Keratinocyte (primary cell): ENCODE results near the gene YBX1. TPM values are rescaled to one million over a fixed set of nuclear protein-coding genes. Genes with fewer than 3 reads are reported as not detected.

Source experiments
- DNase-seq: peaks from one replicate; pipeline ENCODE4 v3.0.0-alpha.2; 2011; ENCODE audit warnings: low read depth, missing footprints, low spot score
- FAIRE-seq: peaks from 2 replicates; lab custom pipeline; 2011; peaks lifted over from hg19 to GRCh38; lab: Jason Lieb, UNC
- H2AFZ ChIP-seq: 2 replicates; pipeline ENCODE4 v1.6.0; 2012; ENCODE audit warnings: low read length, control low read depth, inconsistent platforms; ENCODE audit not compliant: control insufficient read depth
- H3K27ac ChIP-seq: 2 replicates; pipeline ENCODE4 v1.5.1; 2011; ENCODE audit warnings: low read length; ENCODE audit not compliant: control insufficient read depth, insufficient read depth
- H3K27me3 ChIP-seq: 3 replicates; pipeline ENCODE4 v1.6.0; 2011; ENCODE audit warnings: low read length; ENCODE audit not compliant: control insufficient read depth, insufficient read depth; ENCODE audit errors: extremely low read depth
- H3K36me3 ChIP-seq, 2 experiments: 2 replicates in 1 of 2; 3 replicates in 1 of 2; pipeline ENCODE4 v1.5.1; 2011; ENCODE audit warnings: low read length in 2 of 2, mild to moderate bottlenecking in 1 of 2; ENCODE audit not compliant: control insufficient read depth in 2 of 2, insufficient read depth in 2 of 2; ENCODE audit errors: extremely low read depth in 1 of 2
- H3K4me1 ChIP-seq: 3 replicates; pipeline ENCODE4 v1.5.1; 2011; ENCODE audit warnings: low read length; ENCODE audit not compliant: control insufficient read depth, insufficient read depth; ENCODE audit errors: extremely low read depth
- H3K4me2 ChIP-seq: 3 replicates; pipeline ENCODE4 v1.6.0; 2011; ENCODE audit warnings: low read depth, low read length; ENCODE audit not compliant: control insufficient read depth, insufficient read depth; ENCODE audit errors: extremely low read depth
- H3K4me3 ChIP-seq, 3 experiments: fragments of 200-600 bp in 1 of 3; sonication (generic) in 1 of 3; 2 replicates in 2 of 3; 3 replicates in 1 of 3; pipeline ENCODE4 v1.5.1; 2011 to 2016; ENCODE audit warnings: low read length in 3 of 3, mild to moderate bottlenecking in 3 of 3, control low read depth in 2 of 3, inconsistent platforms in 1 of 3, low read depth in 1 of 3, mixed read lengths in 1 of 3, mixed run types in 1 of 3, moderate library complexity in 1 of 3; ENCODE audit not compliant: control insufficient read depth in 2 of 3, insufficient read depth in 2 of 3; ENCODE audit errors: extremely low read depth in 1 of 3
- H3K79me2 ChIP-seq: 2 replicates; pipeline ENCODE4 v1.6.0; 2012; ENCODE audit warnings: low read length; ENCODE audit not compliant: control insufficient read depth, insufficient read depth
- H3K9ac ChIP-seq: 3 replicates; pipeline ENCODE4 v1.6.0; 2011; ENCODE audit warnings: low read length; ENCODE audit not compliant: control insufficient read depth, insufficient read depth; ENCODE audit errors: extremely low read depth
- H3K9me1 ChIP-seq: 3 replicates; pipeline ENCODE4 v1.6.0; 2011; ENCODE audit warnings: low read length; ENCODE audit not compliant: control insufficient read depth, insufficient read depth; ENCODE audit errors: extremely low read depth
- H3K9me3 ChIP-seq: 2 replicates; pipeline ENCODE4 v1.5.1; 2012; ENCODE audit warnings: low read depth, low read length; ENCODE audit not compliant: control insufficient read depth
- H4K20me1 ChIP-seq: 3 replicates; pipeline ENCODE4 v1.6.0; 2011; ENCODE audit warnings: low read length; ENCODE audit not compliant: control insufficient read depth, insufficient read depth; ENCODE audit errors: extremely low read depth
- CTCF ChIP-seq, 3 experiments: IDR thresholded peaks in 1 of 3; conservative IDR thresholded peaks in 1 of 3; optimal IDR thresholded peaks in 1 of 3; 2 replicates in 2 of 3; 3 replicates in 1 of 3; pipeline versions ENCODE3 to v1.5.1; 2011; ENCODE audit warnings: low read length in 3 of 3, mild to moderate bottlenecking in 3 of 3, moderate library complexity in 2 of 3, control low read depth in 1 of 3, inconsistent platforms in 1 of 3; ENCODE audit not compliant: insufficient read depth in 2 of 3; ENCODE audit errors: extremely low read depth in 1 of 3
- EZH2 ChIP-seq: IDR thresholded peaks from one replicate; pipeline ENCODE4 v1.6.1; 2012; ENCODE audit warnings: inconsistent platforms, mild to moderate bottlenecking, low read length, moderate library complexity
- dilution Hi-C: fragments of 300-500 bp; cut with MboI; formaldehyde crosslinking; loops from one replicate; pipeline ENCODE4 v1.7.0; 2020; ENCODE audit warnings: low sequenced_read_pairs; ENCODE audit not compliant: extremely low pct_ligation_motif_present
- polyA plus RNA-seq, 5 experiments: library from polyadenylated mRNA; depleted of rRNA in 3 of 5; stranded (reverse) in 3 of 5; stranded (forward) in 1 of 5; unstranded in 1 of 5; fragments of >200 nt; gene quantifications; 1 replicate in 1 of 5; 2 replicates in 3 of 5; 3 replicates in 1 of 5; pipeline versions ENCODE4 v1.2.1 to v1.2.3, GENCODE V29; 2011 to 2012; ENCODE audit warnings: missing spikeins in 2 of 5, low read depth in 1 of 5, low replicate concordance in 1 of 5

The YBX1 gene
- polyA plus RNA-seq, 1 donor (not counting 4 experiments of a cell fraction or from before 2014, with no cell fraction given): 1,066 TPM

- H3K36me3 ChIP-seq: no peaks in the 10 kb centered on the region
- no peaks in the 10 kb centered on the region for H3K27me3 ChIP-seq
- H3K79me2 ChIP-seq: no peaks in the 10 kb centered on the region
- dilution Hi-C loops: no loop called here
- no peak overlapping the region for H3K27ac ChIP-seq
- H3K4me1 ChIP-seq: no peaks in the 10 kb centered on the region
- no peak overlapping the region for H2AFZ ChIP-seq
- H3K9me1 ChIP-seq: no peaks in the 10 kb centered on the region
- H3K4me2 ChIP-seq: no peak overlapping the region
- TF ChIP-seq CTCF (optimal IDR thresholded peaks at IDR 0.05 in 1 of 3, IDR thresholded peaks at IDR 0.05 in 1 of 3, conservative IDR thresholded peaks at IDR 0.05 in 1 of 3; ENCODE audit: extremely low read depth in 1 of 3, insufficient read depth in 2 of 3, low read length in 3 of 3): no peak
- TF ChIP-seq EZH2: no peak
- H3K4me3 ChIP-seq: no peak overlapping the region
- no peak overlapping the region for H3K9ac ChIP-seq
- no peak for DNase-seq
- H3K9me3 ChIP-seq: no peaks in the 10 kb centered on the region
- H4K20me1 ChIP-seq: no peaks in the 10 kb centered on the region
- FAIRE-seq: no peak
Measured at GRCh38 chr1:42646056-42646455, 36.2 kb upstream of the YBX1 start.

- H3K79me2 ChIP-seq: peaks cover 24% of the 10 kb centered on the region
- DNase-seq: no peak
- no peaks in the 10 kb centered on the region for H4K20me1 ChIP-seq
- H3K9me1 ChIP-seq: no peaks in the 10 kb centered on the region
- H3K9me3 ChIP-seq: no peaks in the 10 kb centered on the region
- no peak for FAIRE-seq
- no peak overlapping the region for H3K27ac ChIP-seq
- H3K4me1 ChIP-seq: peaks cover 20% of the 10 kb centered on the region
- TF ChIP-seq EZH2: no peak
- no peak for TF ChIP-seq CTCF (optimal IDR thresholded peaks at IDR 0.05 in 1 of 3, IDR thresholded peaks at IDR 0.05 in 1 of 3, conservative IDR thresholded peaks at IDR 0.05 in 1 of 3; ENCODE audit: extremely low read depth in 1 of 3, insufficient read depth in 2 of 3, low read length in 3 of 3)
- H3K4me3 ChIP-seq: peak overlapping the region in 2 of 3 experiments; percentile 71 to 84
- dilution Hi-C loops: no loop called here
- peaks cover 2 to 8% of the 10 kb centered on the region in 2 experiments for H3K36me3 ChIP-seq
- H3K9ac ChIP-seq: no peak overlapping the region
- H3K4me2 ChIP-seq: peak overlapping the region; percentile 98
- no peaks in the 10 kb centered on the region for H3K27me3 ChIP-seq
- H2AFZ ChIP-seq: peak overlapping the region; percentile 58
Measured at GRCh38 chr1:42657201-42657600, 25.0 kb upstream of the YBX1 start.
